HG03521 (cell line): ENCODE results near the gene SYNPO.

ENCODE experiments used
- ATAC-seq: cut with Tn5 transposase; IDR thresholded peaks from one replicate; pipeline ENCODE4 v1.9.1; 2021; ENCODE audit warnings: mild to moderate bottlenecking, moderate library complexity; ENCODE audit not compliant: unreplicated experiment

Gene SYNPO

DNA sequence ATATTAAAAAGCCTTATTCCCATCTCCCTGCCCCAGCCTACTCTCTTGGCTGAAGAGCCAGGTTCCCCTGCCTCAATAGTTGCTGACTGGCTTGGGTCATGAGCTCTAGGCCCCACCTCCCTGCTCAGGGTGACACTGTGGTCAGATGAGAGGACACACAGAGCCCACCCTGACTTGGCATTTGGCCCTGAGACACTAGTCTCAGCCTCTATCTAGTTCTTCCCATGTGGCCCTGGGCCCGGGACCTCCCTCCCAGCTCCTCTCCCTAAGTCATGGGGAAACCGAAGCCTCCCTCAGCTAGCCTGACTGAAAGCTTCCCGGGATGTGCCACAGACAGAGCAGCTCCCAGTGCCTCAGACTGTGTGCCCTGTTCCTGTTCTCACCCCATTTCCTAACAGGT lies 14.8 kb downstream of the SYNPO start:
- ATAC-seq = no peak

DNA sequence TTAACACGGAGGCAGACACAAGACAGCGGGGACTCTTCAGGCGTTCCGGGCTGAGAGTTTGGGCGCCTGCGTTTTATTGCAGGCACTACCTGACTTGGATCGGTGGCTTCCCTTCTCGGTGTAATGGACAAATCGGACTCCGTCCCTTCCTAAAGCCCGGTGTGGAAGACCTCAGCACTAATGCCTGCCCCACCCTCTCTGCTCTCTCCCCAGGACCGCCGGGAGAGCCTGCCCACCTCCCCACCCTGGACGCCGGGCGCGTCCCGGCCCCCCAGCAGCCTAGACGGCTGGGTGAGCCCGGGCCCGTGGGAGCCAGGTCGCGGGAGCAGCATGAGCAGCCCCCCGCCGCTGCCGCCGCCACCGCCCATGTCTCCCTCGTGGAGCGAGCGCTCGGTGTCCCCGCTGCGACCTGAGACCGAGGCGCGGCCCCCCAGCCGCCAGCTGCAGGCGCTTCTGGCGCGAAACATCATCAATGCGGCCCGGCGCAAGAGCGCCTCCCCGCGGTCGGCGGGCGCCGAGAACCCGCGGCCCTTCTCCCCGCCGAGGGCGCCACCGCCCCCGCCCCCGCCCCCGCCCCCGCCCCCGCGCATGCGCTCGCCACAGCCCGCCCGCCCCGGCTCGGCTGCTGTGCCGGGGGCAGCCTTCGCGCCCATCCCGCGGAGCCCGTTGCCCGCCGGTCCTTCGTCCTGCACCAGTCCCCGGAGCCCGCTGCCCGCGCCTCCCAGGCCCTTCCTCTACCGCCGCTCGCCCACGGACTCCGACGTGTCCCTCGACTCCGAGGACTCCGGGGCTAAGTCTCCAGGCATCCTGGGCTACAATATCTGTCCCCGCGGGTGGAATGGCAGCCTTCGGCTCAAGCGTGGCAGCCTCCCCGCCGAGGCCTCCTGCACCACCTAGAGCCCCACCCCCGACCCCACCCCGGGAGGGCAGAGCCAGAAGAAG lies 16.0 kb downstream of the SYNPO start:
- peak; percentile 74 for ATAC-seq

DNA sequence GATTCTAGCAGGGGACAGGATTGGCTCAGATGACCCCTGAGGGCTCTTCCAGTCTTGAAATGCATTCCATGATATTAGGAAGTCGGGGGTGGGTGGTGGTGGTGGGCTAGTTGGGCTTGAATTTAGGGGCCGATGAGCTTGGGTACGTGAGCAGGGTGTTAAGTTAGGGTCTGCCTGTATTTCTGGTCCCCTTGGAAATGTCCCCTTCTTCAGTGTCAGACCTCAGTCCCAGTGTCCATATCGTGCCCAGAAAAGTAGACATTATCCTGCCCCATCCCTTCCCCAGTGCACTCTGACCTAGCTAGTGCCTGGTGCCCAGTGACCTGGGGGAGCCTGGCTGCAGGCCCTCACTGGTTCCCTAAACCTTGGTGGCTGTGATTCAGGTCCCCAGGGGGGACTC lies 17.7 kb downstream of the SYNPO start:
- ATAC-seq = no peak

DNA sequence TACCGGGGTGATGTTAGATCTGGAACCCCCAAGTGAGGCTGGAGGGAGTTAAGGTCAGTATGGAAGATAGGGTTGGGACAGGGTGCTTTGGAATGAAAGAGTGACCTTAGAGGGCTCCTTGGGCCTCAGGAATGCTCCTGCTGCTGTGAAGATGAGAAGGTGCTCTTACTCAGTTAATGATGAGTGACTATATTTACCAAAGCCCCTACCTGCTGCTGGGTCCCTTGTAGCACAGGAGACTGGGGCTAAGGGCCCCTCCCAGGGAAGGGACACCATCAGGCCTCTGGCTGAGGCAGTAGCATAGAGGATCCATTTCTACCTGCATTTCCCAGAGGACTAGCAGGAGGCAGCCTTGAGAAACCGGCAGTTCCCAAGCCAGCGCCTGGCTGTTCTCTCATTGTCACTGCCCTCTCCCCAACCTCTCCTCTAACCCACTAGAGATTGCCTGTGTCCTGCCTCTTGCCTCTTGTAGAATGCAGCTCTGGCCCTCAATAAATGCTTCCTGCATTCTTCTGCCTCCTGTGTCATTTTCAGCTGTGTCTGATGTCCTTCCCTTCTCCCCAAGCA lies 18.3 kb downstream of the SYNPO start:
- no peak for ATAC-seq

DNA sequence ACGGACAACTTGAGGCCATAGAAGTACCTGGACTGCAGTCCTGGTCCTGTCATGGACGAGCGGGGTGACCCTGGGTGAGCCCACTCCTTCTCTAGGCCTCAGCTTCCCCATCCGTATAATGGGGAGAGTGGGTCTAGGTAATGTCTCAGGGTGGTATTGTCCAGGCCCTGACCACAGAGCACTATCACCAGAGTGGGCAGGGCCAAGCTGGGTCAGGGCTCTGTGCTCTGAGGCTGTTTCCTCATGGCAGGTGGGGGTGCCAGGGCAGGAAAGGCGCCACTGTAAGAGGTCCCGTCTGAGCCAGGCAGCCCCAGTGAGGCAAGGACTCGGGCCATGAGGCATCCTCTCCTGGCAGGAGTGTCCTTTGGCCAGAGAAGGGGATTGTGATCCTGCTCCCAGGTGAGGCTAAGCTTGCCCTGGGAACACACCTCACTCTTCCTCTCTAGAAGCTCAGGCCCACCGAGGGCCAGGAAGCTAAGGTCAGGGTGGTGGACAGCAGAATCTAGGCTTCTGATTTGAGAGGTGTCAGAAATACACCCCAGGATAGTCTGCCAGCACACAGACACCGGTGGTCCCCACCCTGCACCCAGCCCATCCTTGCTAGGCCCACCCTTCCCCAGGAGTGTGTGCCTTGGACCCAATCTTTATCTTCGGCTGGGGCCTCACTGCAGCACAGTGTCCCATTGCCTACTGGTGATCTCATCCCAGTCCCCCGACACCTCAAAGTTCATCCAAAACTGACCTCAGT lies 19.1 kb downstream of the SYNPO start:
- ATAC-seq = no peak

DNA sequence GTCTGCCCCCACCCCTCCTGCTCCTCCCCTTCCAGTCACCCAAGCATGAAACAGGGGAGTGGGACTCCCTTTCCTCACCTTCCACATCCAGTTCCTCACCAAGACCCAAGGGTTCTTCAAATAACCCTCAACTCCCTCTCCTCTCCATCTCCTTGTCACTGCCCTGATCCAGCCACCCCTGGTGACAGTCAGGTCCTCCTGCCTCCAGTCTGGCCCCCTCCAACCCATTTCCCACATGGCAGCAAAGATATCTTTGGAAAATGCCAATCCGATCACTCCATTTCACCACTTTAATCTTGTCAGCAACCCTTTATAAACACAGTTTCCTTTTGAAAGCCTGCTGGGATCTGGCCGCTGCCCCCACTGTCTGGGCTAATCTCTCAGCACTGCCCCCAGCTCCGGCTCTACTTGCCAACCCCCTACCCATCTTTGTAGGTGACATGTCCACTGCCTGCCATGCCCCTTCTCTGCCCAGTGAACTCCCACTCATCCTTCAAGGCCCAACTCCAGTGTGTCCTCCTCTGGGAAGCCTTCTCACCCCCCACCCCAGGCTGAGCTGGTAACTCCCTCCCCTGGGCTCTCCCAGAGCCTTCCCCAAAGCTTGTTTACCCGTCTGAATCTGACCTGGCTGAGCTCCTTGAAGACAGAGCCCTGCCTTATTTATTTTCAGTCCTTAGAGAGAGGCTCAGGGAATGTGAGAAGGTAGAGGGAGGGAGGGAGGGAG lies 19.8 kb downstream of the SYNPO start:
- ATAC-seq = no peak

DNA sequence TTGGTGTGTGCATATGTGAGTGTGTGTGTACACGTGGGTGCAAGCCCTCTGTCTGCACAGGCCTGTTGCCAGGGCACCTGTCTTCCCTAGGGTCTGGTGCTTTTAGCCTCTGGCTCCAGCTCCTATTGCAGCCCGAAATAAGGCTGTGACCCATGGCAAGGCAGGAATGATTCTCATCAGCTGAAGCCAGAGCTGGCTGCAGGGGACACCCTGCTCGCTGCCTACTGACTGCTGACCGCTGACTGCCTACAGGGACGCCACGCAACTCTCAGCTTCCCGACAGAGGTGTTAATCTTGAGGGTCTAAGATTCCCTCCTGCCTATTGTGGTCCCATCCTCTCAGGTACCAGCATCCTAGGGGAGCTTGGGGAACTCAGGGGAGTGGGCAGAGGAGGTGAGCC lies 20.6 kb downstream of the SYNPO start, which contains the start of gene MYOZ3:
Gene MYOZ3 (plus strand): TSS at position 166 of the 400 bp plus-strand sequence. CDS start 1,691 bp downstream, outside the sequence.
- ATAC-seq = no peak

DNA sequence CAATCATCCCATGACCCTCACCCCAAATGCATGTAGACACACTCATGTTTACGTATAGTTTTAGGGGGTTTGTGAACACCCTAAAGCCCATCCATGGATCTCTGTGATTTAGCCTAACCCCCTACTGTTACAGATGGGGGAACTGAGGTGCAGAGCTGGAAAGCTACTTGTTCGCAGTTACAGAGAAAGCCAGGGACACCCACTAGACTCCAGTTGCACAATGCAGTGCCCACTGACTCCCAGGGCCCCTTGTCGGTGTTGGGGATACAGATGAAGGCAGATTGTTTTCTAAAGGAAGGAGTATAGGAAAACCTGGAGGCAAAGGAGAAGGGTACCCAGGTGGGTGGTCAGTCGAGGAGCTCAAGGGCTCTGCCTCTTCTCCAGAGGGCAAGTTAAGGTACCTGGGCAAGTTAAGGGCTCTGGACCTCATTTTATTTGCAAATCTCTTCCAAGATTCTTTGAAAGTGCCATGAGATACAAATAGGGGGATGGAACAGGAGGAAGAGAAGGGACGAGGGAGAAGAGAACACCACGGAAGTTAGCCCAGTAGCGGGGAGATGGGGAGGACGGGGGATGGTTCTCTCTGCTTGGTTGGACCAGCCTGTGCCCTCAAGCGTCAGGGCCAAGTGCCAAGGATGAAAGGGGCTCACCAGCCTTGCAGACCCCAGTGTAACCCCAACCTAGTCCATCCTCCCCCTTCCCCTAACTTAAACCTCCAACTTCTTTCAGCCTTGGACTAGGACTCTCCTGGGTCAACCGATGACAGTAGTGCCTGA lies 21.5 kb downstream of the SYNPO start:
- ATAC-seq = no peak

DNA sequence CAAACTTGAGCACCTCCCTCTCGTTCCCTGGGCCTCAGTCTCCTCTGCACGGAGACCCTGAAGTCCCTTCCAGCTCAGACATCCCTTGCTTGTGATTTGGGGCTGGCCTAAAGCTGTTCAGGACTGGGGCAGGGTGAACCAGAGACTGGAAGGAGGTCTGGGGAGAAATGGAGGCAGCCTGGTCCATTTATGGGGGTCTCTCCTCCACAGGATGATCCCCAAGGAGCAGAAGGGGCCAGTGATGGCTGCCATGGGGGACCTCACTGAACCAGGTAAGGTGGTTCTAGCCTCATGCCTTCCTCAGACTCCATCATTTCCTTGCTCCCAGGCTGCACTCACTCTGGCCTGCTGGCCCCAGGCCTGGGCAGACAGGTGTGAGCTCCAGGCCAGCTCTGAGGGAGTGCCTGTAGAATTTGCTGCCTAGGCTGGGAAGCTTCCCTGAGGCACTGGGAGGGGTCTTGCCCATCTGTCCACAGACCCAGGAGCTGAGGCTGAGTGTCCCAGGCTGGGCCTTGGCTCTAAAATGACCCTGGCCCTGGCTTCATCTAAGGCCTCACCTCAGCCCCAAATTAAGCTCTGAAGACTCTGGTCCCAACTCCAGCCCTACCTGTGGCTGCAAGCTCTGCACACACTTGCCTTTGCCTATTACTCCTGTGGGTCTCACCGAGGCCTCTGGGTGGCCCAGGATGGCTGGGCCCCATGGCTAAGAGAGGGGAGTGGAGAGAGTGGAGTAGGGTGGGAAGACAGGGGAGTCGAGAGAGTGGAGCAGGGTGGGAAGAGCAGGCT lies 22.5 kb downstream of the SYNPO start:
- no peak for ATAC-seq

DNA sequence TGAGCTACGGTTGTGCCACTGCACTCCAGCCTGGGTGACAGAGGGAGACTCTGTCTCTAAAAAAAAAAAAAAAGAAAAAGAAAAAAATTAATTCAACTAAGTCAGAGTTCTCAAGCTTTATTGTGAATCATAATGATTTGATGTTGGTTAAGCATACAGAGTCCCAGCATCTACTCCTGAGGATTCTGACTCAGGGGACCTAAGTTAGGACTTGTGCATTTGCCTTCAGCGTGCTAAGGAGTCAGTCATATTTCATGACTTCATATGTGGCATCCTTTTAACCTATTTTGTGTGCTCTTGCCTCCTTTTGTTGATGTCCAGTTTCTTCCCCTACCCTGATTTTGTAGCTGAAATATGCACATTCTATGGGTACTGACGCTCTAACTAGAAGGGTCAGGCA lies 23.5 kb downstream of the SYNPO start:
- ATAC-seq = no peak

DNA sequence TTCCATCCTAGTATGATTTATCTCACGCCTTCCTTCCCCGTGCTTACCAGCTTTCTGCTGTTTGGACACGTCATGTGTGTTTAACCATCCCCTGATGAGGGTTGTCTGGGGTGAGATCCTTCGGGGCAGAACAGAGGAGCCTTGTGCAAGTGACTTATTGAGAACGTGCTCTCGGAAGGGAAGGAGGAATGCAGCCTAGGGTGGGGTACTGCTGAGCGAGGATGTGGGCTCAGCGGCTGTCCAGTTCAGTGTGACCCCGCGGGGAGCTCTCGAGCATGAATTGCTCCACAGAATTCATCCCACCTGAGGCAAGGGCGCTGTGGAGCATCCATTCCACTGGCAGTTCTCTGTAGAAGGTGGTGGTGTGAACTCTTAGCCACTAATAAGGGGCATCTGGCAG lies 24.6 kb downstream of the SYNPO start:
- no peak for ATAC-seq

DNA sequence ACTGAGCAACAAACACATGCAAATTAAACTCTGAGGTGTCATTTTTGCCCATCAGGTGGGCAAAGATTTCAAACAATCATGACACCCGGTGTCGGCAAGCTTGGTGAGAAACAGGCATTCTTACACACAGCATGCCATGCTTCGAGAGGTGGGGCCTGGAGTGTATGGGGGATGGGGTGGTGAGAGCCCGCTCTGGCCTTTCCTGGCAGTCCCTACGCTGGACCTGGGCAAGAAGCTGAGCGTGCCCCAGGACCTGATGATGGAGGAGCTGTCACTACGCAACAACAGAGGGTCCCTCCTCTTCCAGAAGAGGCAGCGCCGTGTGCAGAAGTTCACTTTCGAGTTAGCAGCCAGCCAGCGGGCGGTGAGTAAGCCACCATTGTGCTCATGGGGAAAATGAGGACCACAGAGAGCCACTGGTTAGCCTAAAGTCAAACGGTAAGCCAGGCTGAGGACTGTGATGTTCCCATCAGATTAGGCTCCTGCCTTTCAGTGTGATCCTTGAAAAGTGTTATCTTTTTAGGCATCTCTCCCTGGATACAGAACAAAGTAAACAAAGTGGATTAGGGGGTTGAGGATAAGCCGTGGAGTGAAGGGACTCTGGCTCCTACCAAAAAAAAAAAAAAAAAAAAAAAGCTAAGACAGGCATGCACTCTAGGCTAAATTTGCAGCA lies 30.0 kb downstream of the SYNPO start:
- no peak for ATAC-seq

DNA sequence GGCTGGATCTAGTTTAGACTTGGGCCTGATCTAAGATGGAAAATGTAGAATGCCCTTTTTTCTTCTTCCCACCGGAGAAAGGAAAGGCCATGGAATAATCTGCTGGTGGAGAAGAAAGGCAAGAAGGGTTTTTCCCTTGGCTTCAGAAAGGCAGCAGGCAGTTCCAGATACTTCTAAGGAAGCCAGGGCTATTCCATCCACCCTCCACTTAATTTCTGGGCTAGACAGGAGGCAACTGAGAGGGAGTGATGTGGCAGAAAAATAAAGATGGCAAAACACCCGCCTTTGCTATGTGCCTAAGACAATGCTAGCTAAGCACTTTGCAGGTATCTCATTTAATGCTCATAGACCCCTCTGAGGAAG lies 30.5 kb downstream of the SYNPO start:
- no peak for ATAC-seq

DNA sequence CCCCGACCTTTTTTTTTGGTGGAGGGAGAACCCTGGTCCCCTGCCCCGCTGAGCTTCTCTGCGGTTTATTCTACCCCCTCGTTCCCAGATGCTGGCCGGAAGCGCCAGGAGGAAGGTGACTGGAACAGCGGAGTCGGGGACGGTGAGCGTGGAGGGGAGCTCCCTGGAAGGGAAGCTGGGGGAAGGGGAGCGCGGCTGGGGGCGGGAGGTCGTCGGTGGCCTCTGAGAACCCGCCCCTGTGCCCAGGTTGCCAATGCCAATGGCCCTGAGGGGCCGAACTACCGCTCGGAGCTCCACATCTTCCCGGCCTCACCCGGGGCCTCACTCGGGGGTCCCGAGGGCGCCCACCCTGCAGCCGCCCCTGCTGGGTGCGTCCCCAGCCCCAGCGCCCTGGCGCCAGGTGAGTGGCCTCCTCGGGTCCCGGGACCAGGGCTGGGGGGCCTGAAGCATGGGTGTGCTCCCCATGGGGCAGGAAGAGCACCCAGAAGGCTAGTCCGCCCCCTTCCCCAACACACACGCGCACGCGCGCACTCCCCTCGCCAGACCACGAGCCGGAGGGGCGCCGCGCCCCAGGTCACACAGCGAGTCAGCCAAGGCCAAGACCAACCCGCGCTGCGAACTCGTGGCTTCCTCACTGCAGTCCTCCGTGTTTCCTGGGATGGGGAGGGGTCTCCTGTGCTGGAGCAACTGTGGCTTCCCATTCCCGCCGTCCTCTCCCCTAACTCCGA lies 31.2 kb downstream of the SYNPO start:
- ATAC-seq = no peak

DNA sequence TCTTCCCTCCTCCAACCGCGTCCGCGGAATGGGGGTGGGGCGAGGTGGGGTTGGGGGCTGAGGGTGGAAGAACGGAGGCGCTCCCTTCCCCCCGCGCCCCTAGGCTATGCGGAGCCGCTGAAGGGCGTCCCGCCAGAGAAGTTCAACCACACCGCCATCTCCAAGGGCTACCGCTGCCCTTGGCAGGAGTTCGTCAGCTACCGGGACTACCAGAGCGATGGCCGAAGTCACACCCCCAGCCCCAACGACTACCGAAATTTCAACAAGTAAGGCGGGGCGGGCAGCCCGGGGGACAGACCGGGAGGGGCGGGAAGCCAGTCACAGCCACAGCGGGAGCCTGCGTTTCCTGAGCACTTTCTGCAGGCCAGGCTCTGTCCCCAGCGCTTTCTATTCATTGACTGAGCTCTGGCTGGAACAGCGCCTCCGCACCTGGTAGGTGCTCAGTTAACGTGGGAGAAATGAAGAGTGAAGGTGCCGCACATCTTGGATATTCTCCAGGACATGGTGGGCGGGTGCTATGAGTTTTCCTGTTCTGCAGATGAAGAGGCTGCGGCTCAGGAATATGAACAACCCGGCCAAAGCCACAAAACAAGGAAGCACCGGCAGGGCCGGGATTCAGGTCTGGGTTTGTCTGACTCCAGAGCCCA lies 31.9 kb downstream of the SYNPO start:
- no peak for ATAC-seq

DNA sequence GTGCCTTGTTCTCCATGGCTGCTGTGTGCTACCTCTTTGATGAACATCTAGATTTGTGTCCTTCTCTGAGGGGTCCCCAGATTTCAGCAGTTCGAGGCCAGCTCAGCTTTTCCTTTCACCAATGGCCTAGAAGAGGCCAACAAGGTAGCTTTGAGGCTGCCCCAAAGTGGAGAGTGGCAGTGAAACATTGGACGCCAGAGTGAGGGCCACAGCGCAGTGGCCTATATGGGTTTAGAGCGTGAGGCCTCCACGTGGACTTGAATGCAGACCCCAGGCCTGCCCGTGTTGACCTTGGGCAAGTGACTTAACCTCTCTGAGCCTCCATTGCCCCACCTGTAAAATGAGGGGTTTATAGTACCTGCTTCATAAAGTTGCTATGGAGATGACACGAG lies 32.4 kb downstream of the SYNPO start:
- ATAC-seq = no peak

DNA sequence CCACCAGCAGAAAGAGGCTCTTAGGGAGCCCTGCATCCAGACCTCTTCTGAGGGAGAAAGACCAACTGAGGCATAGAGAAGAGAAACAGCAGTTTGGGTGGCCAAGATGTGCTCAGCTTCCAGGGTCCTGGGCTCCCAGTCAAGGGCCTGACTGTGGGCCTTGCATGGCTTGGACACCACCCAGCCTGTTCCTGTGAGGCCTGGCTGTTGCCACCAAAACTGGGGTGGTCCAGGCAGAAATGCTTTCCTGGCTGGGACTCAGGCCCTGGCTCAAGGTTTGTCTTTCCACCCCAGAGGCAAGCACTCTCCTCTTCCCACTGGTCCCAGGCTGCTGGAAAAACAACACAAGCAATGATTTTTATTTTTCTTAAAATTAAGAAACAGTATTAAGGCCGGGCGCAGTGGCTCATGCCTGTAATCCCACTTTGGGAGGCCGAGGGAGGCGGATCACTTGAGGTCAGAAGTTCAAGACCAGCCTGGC lies 33.9 kb downstream of the SYNPO start:
- no peak for ATAC-seq

DNA sequence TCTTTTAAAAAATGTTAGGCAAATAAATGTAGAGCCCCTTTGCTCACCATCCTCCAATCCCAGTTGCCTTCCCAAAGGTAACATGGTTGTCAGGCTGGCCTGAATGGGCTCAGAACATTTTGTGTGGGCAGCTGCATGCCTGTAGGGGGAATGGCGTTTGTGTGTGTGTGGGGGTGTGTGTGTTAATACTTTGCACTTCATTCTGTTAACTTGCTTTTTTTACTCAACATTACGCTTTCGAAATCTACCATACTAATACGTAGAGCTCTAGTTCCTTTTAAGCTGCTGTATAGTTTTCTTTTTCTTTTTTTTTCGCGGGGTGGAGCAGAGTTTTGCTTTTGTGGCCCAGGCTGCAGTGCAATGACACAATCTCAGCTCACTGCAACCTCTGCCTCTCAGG lies 34.6 kb downstream of the SYNPO start:
- no peak for ATAC-seq
